ENCODE results near the gene PFDN1. TPM values are rescaled to one million over a fixed set of nuclear protein-coding genes. Genes with fewer than 3 reads are reported as not detected.

PFDN1 gene
- polyA plus RNA-seq, 1 experiment = 114 TPM

DNA sequence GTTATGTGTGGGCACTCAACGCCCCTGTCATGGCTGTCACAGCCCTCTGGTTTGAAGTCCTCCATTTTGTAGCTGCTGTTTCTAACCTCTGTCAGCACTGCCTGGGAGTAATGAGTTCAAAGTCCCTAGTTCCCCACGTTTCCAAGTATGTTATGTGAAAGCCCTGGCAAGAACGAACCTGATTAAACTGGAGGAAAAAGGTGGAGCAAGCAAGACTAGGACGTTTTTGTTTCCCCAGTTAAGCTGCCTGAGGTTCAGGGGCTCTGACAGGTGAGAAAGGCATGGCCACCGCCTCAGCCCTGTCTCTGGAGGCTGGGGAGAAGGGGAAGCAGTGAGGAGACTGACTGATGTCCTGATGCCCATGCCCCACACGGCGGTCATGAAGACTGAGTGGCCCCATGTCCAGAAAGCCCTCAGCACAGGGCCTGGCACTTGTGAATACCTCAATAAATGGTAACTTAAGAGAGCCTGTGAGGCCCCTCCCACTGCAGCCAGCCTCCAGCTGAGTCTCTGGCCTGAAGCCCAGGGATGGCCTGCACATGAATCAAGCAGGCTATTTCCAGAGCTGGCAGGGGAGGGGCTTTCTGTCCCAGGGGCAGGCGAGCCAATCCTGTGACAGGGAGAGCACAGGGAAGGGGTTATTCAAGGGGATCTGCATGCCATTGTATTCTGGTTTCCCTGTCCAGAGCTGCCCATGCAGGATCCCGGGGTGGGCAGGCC is 61.8 kb downstream of the PFDN1 start:
- CTCF ChIA-PET = interaction anchor here (0.7 to 23.5 kb wide), 9 partner anchors 12 to 122 kb away, joined by 3 to 813 read pairs (median 5); partner anchors contain the start of genes HBEGF and SLC4A9
- Histone ChIP-seq H3K36me3 (ENCODE audit: control insufficient read depth, insufficient read depth, low read length) (no peaks in the 10 kb centered on the region), H3K27me3 (ENCODE audit: control insufficient read depth, insufficient read depth, low read length) (no peaks in the 10 kb centered on the region), H3K4me3 (ENCODE audit: low read depth, low read length) (no peak overlapping the region)
- POLR2A ChIA-PET = interaction anchor here (1.1 kb wide), 1 partner anchor 105 kb away, joined by 6 read pairs; the partner anchor contains the start of gene HBEGF
- no peak for TF ChIP-seq CTCF (IDR thresholded peaks at IDR 0.05; ENCODE audit: insufficient read depth, low read depth, low read length)
- peak; percentile 61 for DNase-seq (ENCODE audit: low read depth)

DNA sequence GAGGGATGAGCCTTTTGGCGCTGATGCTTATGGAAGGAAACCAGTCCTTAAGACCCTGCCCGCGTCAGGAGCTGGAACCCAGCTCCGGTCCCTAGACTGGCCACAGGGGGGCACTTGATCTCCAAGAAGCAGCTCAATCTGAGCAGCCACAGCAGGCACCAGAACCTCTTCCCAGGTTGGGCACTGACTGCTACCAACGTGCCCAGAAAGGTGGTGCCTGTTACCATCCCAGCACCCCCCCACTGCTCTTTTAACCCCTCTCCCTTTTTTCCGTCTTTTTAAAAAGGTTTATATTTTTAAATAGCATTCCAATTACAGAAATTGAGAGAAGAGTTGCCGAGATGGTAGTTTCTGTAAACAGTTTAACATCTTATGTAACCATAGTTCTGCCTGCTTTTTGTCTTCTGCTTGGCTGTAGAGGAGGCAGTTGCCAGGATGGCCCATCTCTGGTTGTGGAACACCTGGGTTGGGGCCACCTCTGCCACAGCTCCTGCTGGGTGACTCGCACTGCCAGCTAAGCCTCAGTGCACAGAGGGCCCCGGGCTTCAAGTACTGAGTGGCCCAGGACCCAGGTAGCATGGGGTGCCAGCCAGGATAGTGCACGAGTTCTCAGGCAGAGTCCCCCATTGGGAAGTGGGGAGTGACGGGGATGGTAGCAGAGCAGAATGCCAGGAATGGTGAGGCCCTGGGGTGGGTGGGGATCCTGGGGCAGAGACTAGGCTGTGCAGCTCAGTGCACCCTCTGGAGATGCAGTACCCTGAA is 62.8 kb downstream of the PFDN1 start:
- DNase-seq (ENCODE audit: low read depth) = no peak
- H3K4me3 ChIP-seq (ENCODE audit: low read depth, low read length) = no peak overlapping the region
- H3K27me3 ChIP-seq (ENCODE audit: control insufficient read depth, insufficient read depth, low read length) = no peaks in the 10 kb centered on the region
- no peaks in the 10 kb centered on the region for H3K36me3 ChIP-seq (ENCODE audit: control insufficient read depth, insufficient read depth, low read length)
- POLR2A ChIA-PET = no interaction called here
- peak; percentile 75 for TF ChIP-seq CTCF (IDR thresholded peaks at IDR 0.05; ENCODE audit: insufficient read depth, low read depth, low read length)
- CTCF ChIA-PET = interaction anchor here (0.8 to 23.5 kb wide), 16 partner anchors 11 to 185 kb away, joined by 3 to 813 read pairs (median 4); partner anchors contain the start of genes CYSTM1, HBEGF and SLC4A9

DNA sequence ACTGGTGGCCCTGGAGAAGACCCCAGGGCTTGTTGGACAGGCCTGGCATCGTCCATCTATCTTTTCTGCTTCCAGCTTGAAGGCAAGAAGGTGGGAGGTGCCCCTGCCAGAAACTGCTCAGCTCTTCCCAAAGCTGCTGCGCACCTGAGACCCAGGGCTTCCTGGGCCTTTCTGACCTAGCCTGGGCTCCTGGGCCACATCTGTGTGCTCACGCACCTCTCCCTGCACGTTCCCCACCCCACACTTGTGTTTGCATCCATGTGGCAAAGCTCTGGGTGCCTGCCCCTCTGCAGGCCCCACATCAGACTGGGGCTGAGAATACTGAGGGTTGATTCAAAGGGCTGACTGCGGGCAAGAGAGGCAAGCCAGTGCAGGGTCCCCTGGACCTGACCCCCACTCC is 63.4 kb downstream of the PFDN1 start:
- POLR2A ChIA-PET = no interaction called here
- Histone ChIP-seq H3K27me3 (ENCODE audit: control insufficient read depth, insufficient read depth, low read length) (no peaks in the 10 kb centered on the region), H3K36me3 (ENCODE audit: control insufficient read depth, insufficient read depth, low read length) (no peaks in the 10 kb centered on the region), H3K4me3 (ENCODE audit: low read depth, low read length) (no peak overlapping the region)
- CTCF ChIA-PET = interaction anchor here (0.8 to 23.5 kb wide), 15 partner anchors 10 to 184 kb away, joined by 3 to 813 read pairs (median 4); partner anchors contain the start of genes CYSTM1, HBEGF and SLC4A9
- no peak for DNase-seq (ENCODE audit: low read depth)
- TF ChIP-seq CTCF (IDR thresholded peaks at IDR 0.05; ENCODE audit: insufficient read depth, low read depth, low read length) = no peak

- TF ChIP-seq CTCF (IDR thresholded peaks at IDR 0.05; ENCODE audit: insufficient read depth, low read depth, low read length) = no peak
- Histone ChIP-seq H3K27me3 (ENCODE audit: control insufficient read depth, insufficient read depth, low read length) (no peaks in the 10 kb centered on the region), H3K4me3 (ENCODE audit: low read depth, low read length) (no peak overlapping the region), H3K36me3 (ENCODE audit: control insufficient read depth, insufficient read depth, low read length) (no peaks in the 10 kb centered on the region)
- DNase-seq (ENCODE audit: low read depth) = no peak
- ChIA-PET CTCF (interaction anchor here (0.9 to 23.5 kb wide), 6 partner anchors 10 to 124 kb away, joined by 3 to 813 read pairs (median 14); partner anchors contain the start of genes HBEGF and SLC4A9), POLR2A (interaction anchor here (0.5 kb wide), 1 partner anchor 351 kb away, joined by 6 read pairs; no protein-coding TSS in a partner anchor)
Measured at GRCh38 chr5:140238756-140239155, 64.1 kb downstream of the PFDN1 start.
